Measurements from ENCODE around the gene TSR3. TPM values are rescaled to one million over a fixed set of nuclear protein-coding genes. Genes with fewer than 3 reads are reported as not detected.

The TSR3 gene
- total and polyA plus RNA-seq, 2 of the 13 experiments (the other 11 are each of a cell fraction or from before 2014, with no cell fraction given), result 24.2 to 51.0 TPM

GRCh38 chr16:1347286-1347855 is 4.3 kb downstream of the TSR3 start:
- H3K27me3 ChIP-seq (ENCODE audit: control insufficient read depth in 1 of 2, insufficient read depth in 2 of 2, low read length in 2 of 2), result no peaks in the 10 kb centered on the region; a peak in 1 of 5 replicates
- no TSS peak for BruUV-seq (replicated peaks)
- no peak overlapping the region for H3K27ac ChIP-seq (ENCODE audit: extremely low read length, insufficient read depth, low read length)
- TF ChIP-seq AGO2 (optimal IDR thresholded peaks at IDR 0.05; ENCODE audit: low read depth, low read length), result peak; percentile 13
- TF ChIP-seq ZNF10 (CRISPR knock-in tag; IDR thresholded peaks at IDR 0.05; ENCODE audit: borderline replicate concordance, low read depth), result no peak
- peaks cover 26% of the 10 kb centered on the region for H3K4me1 ChIP-seq (ENCODE audit: insufficient read depth, low read length)
- no peak overlapping the region for H3K4me2 ChIP-seq (ENCODE audit: low read depth, low read length)
- intact Hi-C loops (cut with micrococcal nuclease; ENCODE audit: unreplicated experiment) (no loop called here), in situ Hi-C loops (cut with HindIII; ENCODE audit: extremely low pct_ligation_motif_present, low pct_unique_long_range_greater_than_20kb) (no loop called here)
- H3K9me3 ChIP-seq (ENCODE audit: low read length), result no peaks in the 10 kb centered on the region
- peaks cover 6 to 14% of the 10 kb centered on the region in 2 experiments; a peak in 4 of 5 replicates for H3K36me3 ChIP-seq (replicated peaks in 1 of 2; ENCODE audit: control insufficient read depth in 1 of 2, insufficient read depth in 2 of 2, low read length in 2 of 2)
- no peak overlapping the region for H2AFZ ChIP-seq (ENCODE audit: low read length)
- POLR2A ChIA-PET, result no interaction called here
- peaks cover 19% of the 10 kb centered on the region for H3K79me2 ChIP-seq (ENCODE audit: insufficient read depth, low read length)
- no peak overlapping the region for H3K4me3 ChIP-seq (replicated peaks in 1 of 3; ENCODE audit: insufficient read depth in 1 of 3, low read depth in 2 of 3, low read length in 3 of 3)
- CTCF ChIA-PET (ENCODE audit: low intra/inter-chr PET ratio, low total read pairs), result no interaction called here
- 92% methylated on average over 22 of the region's 31 CpGs for WGBS (ENCODE audit: low lambda C conversion rate)
- FAIRE-seq, result no peak
- no peak for ATAC-seq
- H4K20me1 ChIP-seq (ENCODE audit: insufficient read depth, low read length), result no peaks in the 10 kb centered on the region
- no peak for DNase-seq (ENCODE audit: low spot score)
- H3K9ac ChIP-seq (ENCODE audit: insufficient read depth, low read depth, low read length), result no peak overlapping the region

DNA sequence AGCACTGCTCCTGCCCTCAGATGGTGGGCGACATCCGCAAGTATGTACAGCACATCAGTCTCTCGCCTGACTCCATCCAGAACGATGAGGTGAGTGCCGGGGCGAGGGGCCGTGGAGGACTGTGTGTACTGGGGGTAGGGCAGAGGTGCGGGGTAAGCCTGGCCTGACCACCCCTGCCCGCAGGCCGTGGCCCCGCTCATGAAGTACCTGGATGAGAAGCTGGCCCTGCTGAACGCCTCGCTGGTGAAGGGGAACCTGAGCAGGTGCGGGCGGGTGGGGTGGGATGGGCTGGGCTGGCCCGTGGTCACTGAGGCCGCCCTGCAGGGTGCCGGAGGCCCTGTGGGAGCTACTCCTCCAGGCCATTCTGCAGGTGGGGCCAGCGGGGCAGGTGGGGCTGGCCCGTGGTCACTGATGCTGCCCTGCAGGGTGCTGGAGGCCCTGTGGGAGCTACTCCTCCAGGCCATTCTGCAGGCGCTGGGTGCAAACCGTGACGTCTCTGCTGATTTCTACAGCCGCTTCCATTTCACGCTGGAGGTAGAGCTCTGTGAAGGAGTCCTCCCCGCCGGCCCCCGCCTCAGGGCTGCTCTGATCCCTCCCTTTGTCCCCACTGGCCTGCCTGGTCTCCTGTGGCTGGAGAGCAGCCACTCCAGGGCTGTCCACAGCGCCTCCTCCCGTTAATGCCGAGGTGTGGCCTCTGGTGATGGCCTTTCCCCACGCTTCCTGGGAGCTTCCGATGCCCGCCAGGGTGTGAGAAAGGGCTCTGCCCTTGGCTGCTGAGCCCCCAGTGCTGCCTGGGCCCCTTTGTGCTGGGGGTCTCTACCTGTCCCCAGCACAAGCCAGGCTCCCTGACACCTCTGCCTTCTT is 5.0 kb downstream of the TSR3 start:
- ATAC-seq, result no peak
- no peak overlapping the region for H3K9ac ChIP-seq (ENCODE audit: insufficient read depth, low read depth, low read length)

More for the DNA sequence above, 5.0 kb downstream of the TSR3 start:
- Histone ChIP-seq H3K4me2 (ENCODE audit: low read depth, low read length) (no peak overlapping the region), H3K9me3 (ENCODE audit: low read length) (no peaks in the 10 kb centered on the region), H3K4me1 (ENCODE audit: insufficient read depth, low read length) (peaks cover 29% of the 10 kb centered on the region), H4K20me1 (ENCODE audit: insufficient read depth, low read length) (no peaks in the 10 kb centered on the region), H3K36me3 (replicated peaks in 1 of 2; ENCODE audit: control insufficient read depth in 1 of 2, insufficient read depth in 2 of 2, low read length in 2 of 2) (peaks cover 6 to 14% of the 10 kb centered on the region in 2 experiments; a peak in 4 of 5 replicates), H3K4me3 (replicated peaks in 1 of 3; ENCODE audit: insufficient read depth in 1 of 3, low read depth in 2 of 3, low read length in 3 of 3) (no peak overlapping the region), H3K27me3 (ENCODE audit: control insufficient read depth in 1 of 2, insufficient read depth in 2 of 2, low read length in 2 of 2) (peaks cover 0 to 5% of the 10 kb centered on the region in 2 experiments; a peak in 1 of 5 replicates), H2AFZ (ENCODE audit: low read length) (no peak overlapping the region), H3K27ac (ENCODE audit: extremely low read length, insufficient read depth, low read length) (no peak overlapping the region), H3K79me2 (ENCODE audit: insufficient read depth, low read length) (peaks cover 15% of the 10 kb centered on the region)
- intact Hi-C loops (cut with micrococcal nuclease; ENCODE audit: unreplicated experiment), result no loop called here
- FAIRE-seq (no peak), DNase-seq (ENCODE audit: low spot score) (no peak)
- ChIA-PET CTCF (ENCODE audit: low intra/inter-chr PET ratio, low total read pairs) (no interaction called here), POLR2A (no interaction called here)
- in situ Hi-C loops (cut with HindIII; ENCODE audit: extremely low pct_ligation_motif_present, low pct_unique_long_range_greater_than_20kb), result no loop called here
- no peak for TF ChIP-seq ZNF644 (CRISPR knock-in tag; IDR thresholded peaks at IDR 0.05; ENCODE audit: low read depth)
- TF ChIP-seq ZNF253 (CRISPR knock-in tag; IDR thresholded peaks at IDR 0.05; ENCODE audit: borderline replicate concordance), result no peak
- TF ChIP-seq ZNF335 (CRISPR knock-in tag; IDR thresholded peaks at IDR 0.05), result no peak
- no peak for TF ChIP-seq TBP (CRISPR knock-in tag; IDR thresholded peaks at IDR 0.05)
- 0 out of 2 replicates have a peak, but pooled peaks have one; percentile 16 for TF ChIP-seq CTCF (CRISPR knock-in tag; IDR thresholded peaks at IDR 0.05)
- no peak for TF ChIP-seq SRSF1 (optimal IDR thresholded peaks at IDR 0.05; ENCODE audit: low read depth, low read length)
- no peak for TF ChIP-seq ZNF768 (CRISPR knock-in tag; IDR thresholded peaks at IDR 0.05)
- TF ChIP-seq HNRNPLL (IDR thresholded peaks at IDR 0.05; ENCODE audit: low read depth, low read length, poor library complexity, severe bottlenecking), result peak; percentile 18
- no peak for TF ChIP-seq EP300 (IDR thresholded peaks at IDR 0.05; ENCODE audit: low read depth in 2 of 2, low read length in 2 of 2)
- TF ChIP-seq EP300 (CRISPR knock-in tag; IDR thresholded peaks at IDR 0.05; ENCODE audit: borderline replicate concordance), result no peak
- no peak for TF ChIP-seq ZNF619 (CRISPR knock-in tag; IDR thresholded peaks at IDR 0.05)
- no peak for TF ChIP-seq ZMYM2 (CRISPR knock-in tag; IDR thresholded peaks at IDR 0.05)
- TF ChIP-seq POLR2AphosphoS2 (IDR thresholded peaks at IDR 0.05; ENCODE audit: low read depth, low read length), result no peak
- no peak for TF ChIP-seq ZNF570 (CRISPR knock-in tag; IDR thresholded peaks at IDR 0.05; ENCODE audit: borderline replicate concordance)
- TF ChIP-seq RFX3 (CRISPR knock-in tag; IDR thresholded peaks at IDR 0.05), result no peak
- TF ChIP-seq AGO2 (optimal IDR thresholded peaks at IDR 0.05; ENCODE audit: low read depth, low read length), result peak; percentile 75
- WGBS (ENCODE audit: low lambda C conversion rate), result 77% methylated on average over 8 of the region's 34 CpGs
- no TSS peak for BruUV-seq (replicated peaks)
